ELR (cell line): ENCODE results near the gene GPRIN3.
"Not testable (repeated sequence)": the region's sequence is repeated elsewhere in the genome, so short reads cannot be mapped to it uniquely, and the experiment has no call there.

ENCODE experiments used
- DNase-seq: peaks from one replicate; pipeline ENCODE4 v3.0.0-alpha.2; 2015; ENCODE audit warnings: low read depth

Gene GPRIN3

DNA sequence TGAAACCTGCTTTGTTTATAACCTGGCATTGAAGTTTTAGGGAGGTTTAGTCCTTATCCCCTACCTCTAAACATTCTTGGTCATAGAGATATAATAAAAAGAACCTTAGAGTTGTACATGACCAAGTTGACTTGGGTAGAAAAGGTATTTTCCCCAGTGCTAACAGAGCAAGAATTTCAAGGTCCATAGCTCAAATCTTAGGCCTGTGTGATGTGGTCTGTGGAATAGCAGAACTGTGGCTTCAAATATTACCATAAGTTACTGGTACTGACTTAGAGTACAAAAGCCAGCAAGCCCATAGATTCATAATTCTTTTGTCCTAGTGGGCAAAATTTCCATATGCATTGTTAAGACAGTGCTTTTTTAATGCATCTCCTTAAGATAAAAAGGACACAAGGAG, 91.2 kb downstream of the GPRIN3 start:
- DNase-seq, result no peak

DNA sequence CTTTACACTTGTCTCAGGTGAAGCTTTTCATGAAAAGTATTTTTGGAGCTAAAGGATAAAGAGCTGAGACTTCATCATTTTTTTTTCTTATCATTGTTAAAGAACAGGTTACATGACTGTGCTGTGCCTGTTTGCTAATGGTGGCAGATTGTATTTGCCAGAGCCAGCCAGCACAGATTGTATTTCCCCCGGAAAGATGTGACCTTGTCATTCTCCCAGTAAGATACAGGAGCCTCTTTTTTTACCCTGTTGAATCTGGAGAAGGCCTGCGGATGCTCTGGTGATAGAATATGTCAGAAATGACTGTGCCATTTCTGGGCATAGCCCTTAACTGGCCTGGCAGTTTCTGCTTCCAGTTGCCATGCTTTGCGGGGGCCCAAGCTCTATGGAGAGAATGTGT, 91.9 kb downstream of the GPRIN3 start:
- no peak for DNase-seq

DNA sequence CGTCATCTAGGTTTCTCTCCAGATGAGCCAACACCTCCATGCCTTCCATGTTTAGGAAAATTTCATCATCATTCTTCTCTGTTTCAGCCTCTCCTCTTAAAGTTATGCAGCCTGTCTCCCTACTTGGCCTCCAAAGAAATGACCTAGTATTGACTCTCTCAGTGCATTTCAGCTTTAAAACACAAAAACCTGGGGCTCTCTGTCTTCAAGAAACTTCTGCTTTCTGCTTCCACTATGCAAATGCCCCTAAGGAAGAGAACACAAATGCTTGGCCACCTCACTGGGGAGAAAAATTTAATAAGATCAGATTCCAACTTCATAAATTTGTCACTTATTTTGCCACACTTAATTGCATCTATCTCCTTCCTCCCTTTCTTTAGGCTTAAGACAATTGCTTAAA, 93.3 kb downstream of the GPRIN3 start:
- DNase-seq, result no peak

DNA sequence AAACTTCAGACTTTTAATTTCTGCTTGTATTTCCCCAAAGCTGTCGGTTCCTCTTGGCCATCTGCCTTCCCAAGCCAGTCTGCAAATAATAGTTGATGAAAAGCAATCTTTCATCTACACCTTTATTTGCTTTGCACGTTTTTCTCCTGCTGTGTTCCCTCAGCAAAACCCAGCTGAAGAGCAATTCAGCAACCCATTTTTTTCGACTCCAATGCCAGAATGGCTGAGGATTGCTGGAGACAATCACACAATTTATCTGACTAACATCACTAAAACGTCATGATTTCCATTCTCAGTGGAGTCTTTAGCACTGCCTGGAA, 94.3 kb downstream of the GPRIN3 start:
- no peak for DNase-seq

DNA sequence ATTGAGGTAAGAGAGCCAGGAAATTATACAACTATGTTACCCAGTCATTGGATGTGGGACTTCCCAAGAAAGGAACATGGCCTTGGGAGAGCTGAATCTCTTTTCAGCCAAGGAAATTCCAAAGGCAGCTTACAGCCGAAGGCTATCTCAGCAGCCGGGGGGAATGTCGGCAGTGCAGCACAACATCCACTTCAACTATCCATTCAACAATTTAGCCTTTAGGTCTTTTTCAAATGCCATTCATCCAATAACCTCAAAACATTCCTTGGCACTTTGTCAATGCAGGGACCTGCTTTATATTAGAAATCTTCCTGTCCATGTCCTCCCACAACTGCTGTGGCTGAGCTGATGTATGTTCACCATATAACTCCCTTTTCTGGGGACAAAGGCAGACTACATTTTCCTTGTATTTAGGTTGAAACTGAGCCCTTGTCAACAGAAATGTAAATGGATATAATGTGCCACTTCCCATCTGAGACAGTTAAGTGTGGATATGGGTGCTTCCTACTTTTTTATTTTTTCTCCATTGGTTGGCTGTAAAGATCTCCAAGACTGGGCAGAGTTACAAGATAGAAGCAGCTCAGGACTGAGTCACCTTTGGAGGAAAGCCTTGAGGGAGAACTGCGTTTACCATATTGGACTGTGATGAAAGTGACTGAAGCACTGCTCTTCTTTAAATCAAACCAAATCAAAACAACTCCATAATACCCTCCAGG, 94.8 kb downstream of the GPRIN3 start:
- peak; percentile 11 for DNase-seq

DNA sequence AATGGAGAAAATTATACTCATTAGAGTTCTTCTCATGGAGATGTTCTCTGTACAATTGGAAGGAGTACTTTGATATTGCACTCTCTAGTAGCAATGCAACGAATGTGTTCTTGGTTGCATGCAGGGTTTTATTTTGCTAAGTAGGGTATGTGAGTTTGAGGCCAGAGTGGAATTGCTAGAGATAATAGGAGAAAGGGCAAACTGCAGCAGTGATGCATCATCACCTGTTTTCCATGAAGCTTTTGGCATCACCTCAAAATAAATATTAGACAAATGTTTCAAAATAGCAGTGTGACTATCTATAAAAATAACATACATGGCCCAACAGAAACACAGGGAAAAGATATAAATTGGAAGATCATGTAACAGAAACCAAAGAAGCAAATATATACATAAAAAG, 103.0 kb downstream of the GPRIN3 start:
- DNase-seq, result no peak

DNA sequence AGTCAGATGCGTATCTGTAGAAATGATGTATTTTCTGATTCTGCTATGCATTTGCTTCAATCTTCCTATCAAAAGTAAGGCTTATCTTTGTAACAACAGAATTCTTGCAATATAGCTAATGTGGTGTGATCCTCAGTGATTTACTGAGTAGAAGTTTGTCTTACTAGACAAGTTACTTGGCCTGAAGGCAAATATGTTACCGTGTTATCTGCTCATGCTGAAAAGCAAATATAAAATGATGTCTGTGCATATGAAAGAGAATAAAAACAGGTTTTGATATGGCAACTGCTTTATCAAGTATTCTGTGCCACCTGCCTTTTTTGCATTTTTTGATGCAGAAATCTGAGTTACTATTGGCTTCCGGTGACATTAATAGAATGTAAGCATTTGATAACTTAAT, 103.7 kb downstream of the GPRIN3 start:
- DNase-seq, result no peak

DNA sequence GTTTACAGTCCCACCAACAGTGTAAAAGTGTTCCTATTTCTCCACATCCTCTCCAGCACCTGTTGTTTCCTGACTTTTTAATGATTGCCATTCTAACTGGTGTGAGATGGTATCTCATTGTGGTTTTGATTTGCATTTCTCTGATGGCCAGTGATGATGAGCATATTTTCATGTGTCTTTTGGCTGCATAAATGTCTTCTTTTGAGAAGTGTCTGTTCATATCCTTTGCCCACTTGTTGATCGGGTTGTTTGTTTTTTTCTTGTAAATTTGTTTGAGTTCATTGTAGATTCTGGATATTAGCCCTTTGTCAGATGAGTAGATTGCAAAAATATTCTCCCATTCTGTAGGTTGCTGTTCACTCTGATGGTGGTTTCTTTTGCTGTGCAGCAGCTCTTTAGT, 108.2 kb downstream of the GPRIN3 start:
- not testable (repeated sequence) for DNase-seq

DNA sequence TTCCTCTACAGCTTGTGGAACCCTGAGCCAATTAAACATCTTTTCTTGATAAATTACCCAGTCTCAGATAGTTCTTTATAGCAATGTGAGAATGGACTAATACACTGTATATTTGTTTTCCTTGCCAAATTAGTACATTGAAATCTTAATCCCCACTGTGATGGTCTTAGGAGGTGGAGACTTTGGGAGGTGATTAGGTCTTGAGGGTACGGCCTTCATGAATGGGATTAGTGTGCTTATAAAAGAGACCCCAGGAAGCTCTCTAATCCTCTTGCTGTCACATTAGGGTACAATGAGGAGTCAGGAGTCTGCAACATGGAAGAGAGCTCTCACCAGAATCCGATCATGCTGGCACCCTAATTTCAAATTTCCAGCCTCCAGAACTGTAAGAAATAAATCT, 109.7 kb downstream of the GPRIN3 start:
- no peak for DNase-seq

DNA sequence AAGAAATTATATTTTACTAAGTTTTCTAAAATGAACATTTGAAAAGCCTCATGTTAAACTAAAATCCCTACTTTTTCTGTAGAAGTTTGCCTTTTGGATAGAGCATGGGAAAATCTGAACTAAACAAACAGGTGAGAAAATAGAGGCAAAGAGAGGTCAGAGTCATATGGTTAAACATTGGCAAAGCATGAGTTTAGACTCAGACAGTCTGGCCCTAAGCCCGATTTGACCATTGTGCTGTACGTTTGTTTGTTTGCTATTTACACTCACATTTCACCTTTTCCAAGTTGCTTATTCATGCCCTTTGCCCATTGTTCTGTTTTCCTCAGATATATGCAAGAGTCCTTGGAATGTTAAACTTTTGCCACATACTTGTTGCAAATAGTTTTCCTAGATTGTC, 110.9 kb downstream of the GPRIN3 start:
- DNase-seq, result no peak

DNA sequence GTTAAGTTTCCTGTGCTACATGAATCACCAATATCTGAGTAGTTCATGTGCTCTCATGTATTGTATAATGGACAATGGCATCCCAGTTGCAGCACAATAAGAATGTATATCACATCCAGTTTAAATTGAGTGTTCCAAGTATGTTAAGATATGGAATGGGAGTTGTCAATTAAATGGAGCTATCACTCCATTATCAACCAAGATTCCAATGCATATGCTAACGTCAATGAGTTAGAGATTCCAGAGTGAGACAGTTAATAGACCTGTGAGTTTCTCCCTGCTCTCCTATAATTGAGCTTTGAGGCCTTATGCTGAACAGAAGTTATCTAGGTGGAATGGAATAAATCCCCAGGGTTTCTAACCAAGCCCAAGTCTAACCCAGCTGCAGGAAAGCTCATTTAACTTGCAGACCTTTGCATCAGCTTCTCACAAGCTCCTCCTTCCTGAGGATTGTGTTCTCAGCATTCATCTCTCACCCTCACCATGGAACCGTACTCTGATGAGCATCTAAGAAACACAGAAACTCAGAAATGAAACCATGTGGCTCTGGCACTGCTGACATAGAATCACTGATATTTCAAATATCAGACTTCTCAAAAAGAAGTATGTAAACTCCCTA, 111.4 kb downstream of the GPRIN3 start:
- no peak for DNase-seq

DNA sequence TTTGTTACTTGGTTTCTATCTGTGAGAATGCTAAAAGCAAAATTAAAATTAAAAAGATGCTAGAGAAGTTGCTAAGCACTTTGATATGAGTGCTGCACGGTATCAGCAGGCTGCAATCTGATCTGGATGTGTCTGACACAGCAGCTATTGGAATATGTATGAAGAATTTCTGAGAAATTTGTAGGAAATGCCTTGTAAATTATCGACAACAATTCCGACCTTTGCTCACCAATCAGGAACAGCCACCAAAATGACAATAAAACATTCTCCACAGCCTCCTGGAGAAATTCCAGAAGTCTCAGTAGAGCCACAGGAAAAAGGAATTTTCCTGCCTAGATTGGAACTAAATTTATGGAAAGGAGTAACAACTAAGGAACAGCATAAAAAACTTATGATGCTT, 113.8 kb downstream of the GPRIN3 start:
- no peak for DNase-seq
